GM12892 (cell line): Measurements from ENCODE around the gene USP44.
"Not testable (repeated sequence)": the region's sequence is repeated elsewhere in the genome, so short reads cannot be mapped to it uniquely, and the experiment has no call there.

ENCODE experiments used
- DNase-seq: peaks from one replicate; pipeline ENCODE4 v3.0.0; 2011; ENCODE audit not compliant: insufficient read length
- FAIRE-seq: peaks from 2 replicates; lab custom pipeline; 2011; peaks lifted over from hg19 to GRCh38; lab: Jason Lieb, UNC
- POLR2A ChIP-seq: IDR thresholded peaks from 2 replicates; pipeline ENCODE4 v1.6.1; 2011; ENCODE audit warnings: low read depth, low read length, control low read depth
- POLR2AphosphoS5 ChIP-seq: IDR thresholded peaks from 2 replicates; pipeline ENCODE4 v1.6.1; 2011; ENCODE audit warnings: low read depth, low read length, control low read depth
- TAF1 ChIP-seq: IDR thresholded peaks from 2 replicates; pipeline ENCODE4 v1.6.1; 2011; ENCODE audit warnings: low read depth, mild to moderate bottlenecking, control low read depth, low read length, borderline replicate concordance

The USP44 gene

GRCh38 chr12:95495433-95495832, 55.8 kb downstream of the USP44 start:
- no peak for DNase-seq
- no peak for FAIRE-seq
- TF ChIP-seq POLR2AphosphoS5 (no peak), POLR2A (no peak), TAF1 (no peak)

DNA sequence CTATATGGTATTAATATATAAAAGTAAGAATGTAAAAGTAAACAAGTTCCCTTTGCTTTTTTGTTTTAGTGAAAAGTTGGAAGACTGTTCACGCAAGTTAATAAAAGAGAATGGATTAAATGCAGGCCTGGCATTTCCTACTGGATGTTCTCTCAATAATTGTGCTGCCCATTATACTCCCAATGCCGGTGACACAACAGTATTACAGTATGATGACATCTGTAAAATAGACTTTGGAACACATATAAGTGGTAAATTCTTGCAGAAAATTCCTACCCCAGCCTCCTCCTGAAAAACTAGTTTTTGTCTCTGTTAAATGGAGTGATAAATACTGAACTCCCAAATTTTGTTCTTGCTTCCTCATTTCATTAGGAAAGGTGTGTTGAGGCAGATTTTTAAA, 56.4 kb downstream of the USP44 start:
- DNase-seq (no peak), FAIRE-seq (no peak)
- TF ChIP-seq TAF1 (no peak), POLR2AphosphoS5 (no peak)

DNA sequence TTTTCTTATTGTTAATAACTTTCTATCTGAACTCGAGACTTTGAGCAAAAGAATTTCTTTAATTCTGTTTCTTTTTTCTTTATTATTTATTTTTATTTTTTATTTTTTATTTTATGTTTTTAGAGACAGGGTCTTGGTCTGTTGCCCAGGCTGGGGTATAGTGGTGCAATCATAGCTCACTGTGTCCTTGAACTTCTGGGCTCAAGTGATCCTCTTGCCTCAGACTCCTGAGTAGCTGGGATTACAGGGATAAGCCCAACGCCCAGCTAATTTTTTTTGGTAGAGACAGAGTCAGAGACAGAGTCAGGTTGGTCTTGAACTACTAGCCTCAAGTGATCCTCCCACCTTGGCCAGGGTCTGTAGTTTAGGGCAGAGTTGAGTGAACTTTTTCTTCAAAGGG, 58.8 kb downstream of the USP44 start:
- TF ChIP-seq POLR2AphosphoS5: no peak
- no peak for TF ChIP-seq TAF1
- TF ChIP-seq POLR2A: no peak
- FAIRE-seq (no peak), DNase-seq (no peak)

DNA sequence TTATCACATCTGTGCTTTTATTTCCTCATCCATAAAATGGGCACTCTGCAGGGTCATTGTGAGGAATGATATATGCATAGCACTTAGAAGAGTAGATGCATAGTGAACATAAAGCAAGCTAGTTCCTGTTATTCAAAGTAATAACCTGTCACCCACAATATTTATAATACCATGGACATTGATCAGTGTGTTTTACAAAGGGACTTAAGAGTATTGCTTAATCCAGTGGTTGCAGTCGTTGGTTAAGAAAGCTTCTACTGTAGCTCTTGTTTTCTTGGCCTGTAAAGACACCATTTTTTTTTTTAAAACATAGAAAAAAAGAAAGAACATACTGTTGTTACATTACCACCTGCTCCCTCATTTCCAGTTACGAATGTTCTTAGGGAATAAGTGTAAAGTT, 64.3 kb downstream of the USP44 start:
- DNase-seq (no peak), FAIRE-seq (no peak)
- TF ChIP-seq POLR2A (no peak), TAF1 (no peak), POLR2AphosphoS5 (no peak)

GRCh38 chr12:95484524-95484923, 66.8 kb downstream of the USP44 start:
- no peak for DNase-seq
- TF ChIP-seq POLR2A (no peak), POLR2AphosphoS5 (no peak), TAF1 (no peak)
- FAIRE-seq: no peak

GRCh38 chr12:95482564-95482963, 68.7 kb downstream of the USP44 start:
- FAIRE-seq: peak; percentile 27
- DNase-seq: not testable (repeated sequence)

DNA sequence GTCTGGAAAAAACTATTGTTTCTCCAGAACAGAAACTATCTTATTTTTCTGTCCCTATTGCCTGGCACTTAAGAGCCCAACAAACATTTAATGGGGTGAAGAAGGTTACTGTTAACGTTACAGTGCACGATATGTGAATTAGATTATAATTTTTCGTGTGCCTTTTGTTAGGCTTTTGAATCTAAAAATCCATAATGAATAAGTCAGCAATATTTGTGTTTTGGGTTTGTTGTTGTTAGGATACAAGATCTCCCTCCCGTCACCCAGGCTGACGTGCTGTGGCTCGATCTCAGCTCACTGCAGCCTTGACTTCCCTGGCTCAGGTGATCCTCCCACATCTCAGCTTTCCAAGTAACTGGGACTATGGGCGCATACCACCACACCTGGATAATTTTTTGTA, 69.4 kb downstream of the USP44 start:
- no peak for DNase-seq
- FAIRE-seq: no peak
- TF ChIP-seq POLR2A (no peak), TAF1 (no peak), POLR2AphosphoS5 (no peak)

- TF ChIP-seq POLR2A: no peak
- TF ChIP-seq TAF1: no peak
- TF ChIP-seq POLR2AphosphoS5: no peak
- DNase-seq: no peak
- no peak for FAIRE-seq
Measured at GRCh38 chr12:95481072-95481471, 70.2 kb downstream of the USP44 start.

DNA sequence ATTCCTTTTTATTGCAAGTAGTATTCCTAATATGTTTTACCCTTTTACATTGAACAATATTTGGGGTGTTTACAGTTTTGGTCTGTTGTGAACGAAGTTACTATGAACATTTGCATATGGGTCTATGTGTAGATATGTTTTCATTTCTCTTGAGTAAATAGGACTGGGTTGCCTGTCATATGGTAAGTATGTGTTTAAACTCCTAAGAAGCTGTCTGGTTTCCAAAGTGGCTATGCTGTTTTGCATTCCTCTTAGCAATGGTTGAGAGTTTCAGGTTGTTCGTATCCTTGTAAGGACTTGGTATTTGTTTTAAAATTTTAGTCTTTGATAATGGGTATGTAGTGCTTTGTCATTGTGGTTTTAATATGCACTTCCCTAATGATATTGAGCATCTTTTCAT, 71.0 kb downstream of the USP44 start:
- peak; percentile 48 for FAIRE-seq
- no peak for DNase-seq

GRCh38 chr12:95474660-95474958, 76.7 kb downstream of the USP44 start:
- DNase-seq: no peak
- no peak for TF ChIP-seq POLR2A
- no peak for TF ChIP-seq POLR2AphosphoS5
- no peak for TF ChIP-seq TAF1
- no peak for FAIRE-seq

More for the DNA sequence above, 71.0 kb downstream of the USP44 start:
- TF ChIP-seq TAF1 (no peak), POLR2A (no peak), POLR2AphosphoS5 (no peak)

DNA sequence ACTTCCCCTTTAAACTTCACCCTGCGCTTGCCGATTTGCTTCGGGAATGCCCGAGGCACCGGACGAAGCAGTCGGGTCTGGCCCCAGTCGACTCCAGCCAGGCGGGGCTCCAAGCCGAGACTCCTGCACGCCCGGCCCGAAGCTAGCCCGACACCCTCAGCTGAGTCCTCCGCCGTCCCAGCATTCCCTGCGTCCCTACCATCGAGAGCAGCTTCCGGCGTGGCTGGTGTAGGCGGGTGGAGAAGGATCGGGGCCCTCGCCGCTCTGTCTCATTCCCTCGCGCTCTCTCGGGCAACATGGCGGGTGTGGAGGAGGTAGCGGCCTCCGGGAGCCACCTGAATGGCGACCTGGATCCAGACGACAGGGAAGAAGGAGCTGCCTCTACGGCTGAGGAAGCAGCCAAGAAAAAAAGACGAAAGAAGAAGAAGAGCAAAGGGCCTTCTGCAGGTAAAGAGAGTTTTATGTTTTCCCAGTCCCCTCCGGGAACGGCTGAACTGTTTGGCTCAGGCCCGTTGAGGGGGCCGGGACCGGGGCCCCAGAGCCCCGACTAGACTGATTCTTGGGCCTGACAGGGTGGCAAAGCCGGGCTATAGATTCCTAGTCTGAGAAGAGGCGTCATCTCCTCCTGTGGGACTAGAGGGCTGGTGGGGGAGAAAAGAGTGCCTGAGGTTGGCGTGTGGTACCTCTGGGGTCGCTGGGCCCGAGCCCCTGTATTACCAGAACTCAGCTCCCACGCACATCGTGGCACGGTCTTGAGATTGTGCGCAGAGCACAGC, 77.2 kb downstream of the USP44 start, which contains the start of gene METAP2:
Gene METAP2 (plus strand): TSS at position 269 of the 776 bp plus-strand sequence. CDS start 28 bp downstream, at position 297.
- TF ChIP-seq POLR2AphosphoS5 (peak; percentile 99), TAF1 (peak; percentile 99), POLR2A (peak; percentile 98)
- DNase-seq (peak; percentile 87), FAIRE-seq (peak; percentile 97)

- peak; percentile 50 for FAIRE-seq
- TF ChIP-seq POLR2AphosphoS5: no peak
- no peak for TF ChIP-seq TAF1
- TF ChIP-seq POLR2A: no peak
- DNase-seq: peak; percentile 27
Measured at GRCh38 chr12:95473231-95473883, 77.9 kb downstream of the USP44 start.
